ENCODE measurements around the gene RNF166.

The RNF166 gene

GRCh38 chr16:88706229-88706964, at the start of gene RNF166, which contains the start of gene CTU2:
RNF166 (minus strand) TSS chr16:88706408; CDS start chr16:88706325, 83 bp downstream.
CTU2 (plus strand) TSS chr16:88706503; CDS start chr16:88706531, 28 bp downstream.
- peak; percentile 76 to 90 for DNase-seq (ENCODE audit: low read depth in 1 of 2, low spot score in 1 of 2)

GRCh38 chr16:88754912-88755744, 48.9 kb upstream of the RNF166 start:
- DNase-seq (ENCODE audit: low read depth in 1 of 2, low spot score in 1 of 2) = no peak

- DNase-seq (ENCODE audit: low read depth in 1 of 2, low spot score in 1 of 2) = no peak
Observed at GRCh38 chr16:88754109-88754911, 48.1 kb upstream of the RNF166 start.

- DNase-seq (ENCODE audit: low read depth in 1 of 2, low spot score in 1 of 2) = no peak
Observed at GRCh38 chr16:88753602-88754001, 47.4 kb upstream of the RNF166 start.

GRCh38 chr16:88753191-88753590, 47.0 kb upstream of the RNF166 start:
- DNase-seq (ENCODE audit: low read depth in 1 of 2, low spot score in 1 of 2) = no peak

- DNase-seq (ENCODE audit: low read depth in 1 of 2, low spot score in 1 of 2) = no peak
Observed at GRCh38 chr16:88752386-88753002, 46.3 kb upstream of the RNF166 start.

GRCh38 chr16:88750854-88751253, 44.6 kb upstream of the RNF166 start:
- no peak for DNase-seq (ENCODE audit: low read depth in 1 of 2, low spot score in 1 of 2)

- DNase-seq (ENCODE audit: low read depth in 1 of 2, low spot score in 1 of 2) = no peak
Observed at GRCh38 chr16:88749358-88749757, 43.1 kb upstream of the RNF166 start.

- no peak for DNase-seq (ENCODE audit: low read depth in 1 of 2, low spot score in 1 of 2)
Observed at GRCh38 chr16:88748364-88748763, 42.2 kb upstream of the RNF166 start.

GRCh38 chr16:88747588-88748301, 41.5 kb upstream of the RNF166 start:
- DNase-seq (ENCODE audit: low read depth in 1 of 2, low spot score in 1 of 2) = no peak

GRCh38 chr16:88746506-88746905, 40.3 kb upstream of the RNF166 start:
- DNase-seq (ENCODE audit: low read depth in 1 of 2, low spot score in 1 of 2) = no peak

GRCh38 chr16:88744577-88745521, 38.6 kb upstream of the RNF166 start:
- DNase-seq (ENCODE audit: low read depth in 1 of 2, low spot score in 1 of 2) = no peak

GRCh38 chr16:88743693-88744576, 37.7 kb upstream of the RNF166 start:
- DNase-seq (ENCODE audit: low read depth in 1 of 2, low spot score in 1 of 2) = peak; percentile 57 to 66

- no peak for DNase-seq (ENCODE audit: low read depth in 1 of 2, low spot score in 1 of 2)
Observed at GRCh38 chr16:88742896-88743605, 36.8 kb upstream of the RNF166 start.

- no peak for DNase-seq (ENCODE audit: low read depth in 1 of 2, low spot score in 1 of 2)
Observed at GRCh38 chr16:88741368-88741767, 35.2 kb upstream of the RNF166 start.

GRCh38 chr16:88740727-88741055, 34.5 kb upstream of the RNF166 start:
- no peak for DNase-seq (ENCODE audit: low read depth in 1 of 2, low spot score in 1 of 2)

GRCh38 chr16:88739977-88740726, 33.9 kb upstream of the RNF166 start:
- no peak for DNase-seq (ENCODE audit: low read depth in 1 of 2, low spot score in 1 of 2)

Data from activated T-helper 1 cell treated with anti-CD3 and anti-CD28 coated beads, Interleukin-2, amount 50 U/mL, for 16 hours (primary cell).